Natural killer cell (primary cell): ENCODE data around the gene SLC37A2. TPM values are rescaled to one million over a fixed set of nuclear protein-coding genes. Genes with fewer than 3 reads are reported as not detected.
"Not testable (repeated sequence)": the region's sequence is repeated elsewhere in the genome, so short reads cannot be mapped to it uniquely, and the experiment has no call there.

Source experiments
- ATAC-seq, 3 donors: fragments of 150-1000 bp in 2 of 3; fragments of 200-7000 bp in 1 of 3; cut with Tn5 transposase; 1 replicate in 1 of 3; 2 replicates in 2 of 3; pipeline ENCODE4 v1.10.0; 2021; ENCODE audit warnings: mild to moderate bottlenecking in 2 of 3, moderate library complexity in 2 of 3
- DNase-seq, 2 donors: peaks; one replicate each; pipeline versions ENCODE4 v3.0.0 to v3.0.0-alpha.2; 2013 to 2021; ENCODE audit warnings: mixed read lengths in 1 of 2
- H3K27ac ChIP-seq: one replicate; pipeline ENCODE4 v1.5.1; 2013; ENCODE audit warnings: mild to moderate bottlenecking, low read length
- H3K27me3 ChIP-seq: one replicate; pipeline ENCODE4 v1.6.1; 2013; ENCODE audit warnings: low read length; ENCODE audit not compliant: control insufficient read depth, insufficient read depth
- H3K36me3 ChIP-seq: one replicate; pipeline ENCODE4 v1.6.1; 2013; ENCODE audit warnings: low read length; ENCODE audit not compliant: control insufficient read depth, insufficient read depth
- H3K4me1 ChIP-seq: one replicate; pipeline ENCODE4 v1.6.1; 2013; ENCODE audit warnings: low read length; ENCODE audit not compliant: control insufficient read depth, insufficient read depth
- H3K4me3 ChIP-seq: one replicate; pipeline ENCODE4 v1.5.1; 2013; ENCODE audit warnings: low read length
- H3K9me3 ChIP-seq: one replicate; pipeline ENCODE4 v1.6.1; 2013; ENCODE audit warnings: low read length; ENCODE audit not compliant: control insufficient read depth, insufficient read depth
- H3K27ac Mint-ChIP-seq, 2 donors: one replicate each; pipeline ENCODE4 v1.8.0; 2022; ENCODE audit warnings: mild to moderate bottlenecking in 2 of 2, mixed read lengths in 2 of 2, moderate library complexity in 1 of 2
- H3K27me3 Mint-ChIP-seq, 2 donors: one replicate each; pipeline ENCODE4 v1.8.0; 2022; ENCODE audit warnings: low read depth in 2 of 2, mixed read lengths in 2 of 2
- H3K36me3 Mint-ChIP-seq: one replicate; pipeline ENCODE4 v1.8.0; 2022; ENCODE audit warnings: mixed read lengths
- H3K4me1 Mint-ChIP-seq, 2 donors: one replicate each; pipeline ENCODE4 v1.8.0; 2022; ENCODE audit warnings: mixed read lengths in 2 of 2
- H3K4me3 Mint-ChIP-seq: one replicate; pipeline ENCODE4 v1.8.0; 2022; ENCODE audit warnings: mild to moderate bottlenecking, moderate library complexity, mixed read lengths
- H3K9me3 Mint-ChIP-seq, 2 donors: one replicate each; pipeline ENCODE4 v1.8.0; 2022; ENCODE audit warnings: mixed read lengths in 2 of 2
- CTCF ChIP-seq: fragments of 200-600 bp; IDR thresholded peaks from one replicate; pipeline ENCODE4 v1.8.0; 2022; ENCODE audit warnings: antibody characterized with exemption
- WGBS: methylation state at CpG from one replicate; pipeline ENCODE4 v1.1.7; 2013; ENCODE audit warnings: missing lambda C conversion rate; ENCODE audit not compliant: insufficient coverage; 5-methylcytosine and 5-hydroxymethylcytosine counted together
- intact Hi-C: fragments of 100-400 bp; cut with micrococcal nuclease; formaldehyde crosslinking; loops from one replicate; pipeline ENCODE4 v1.14.2; 2022
- total RNA-seq, 4 donors: library from RNA; stranded (reverse); fragments of 120-200 nt in 1 of 4; gene quantifications; one replicate each; pipeline versions ENCODE4 v1.2.3 to v1.2.4, GENCODE V29; 2013 to 2022

Gene SLC37A2
- total RNA-seq, 3 donors from 2014 or later (not counting 1 experiment from before 2014, with no cell fraction given), result 1.0 to 3.2 (median 1.8) TPM

- H3K27ac ChIP-seq, result no peak overlapping the region
- Mint-ChIP-seq H3K36me3 (no peaks in the 10 kb centered on the region), H3K9me3 (no peaks in the 10 kb centered on the region), H3K4me3 (no peak overlapping the region), H3K4me1 (no peaks in the 10 kb centered on the region), H3K27me3 (no peaks in the 10 kb centered on the region), H3K27ac (no peak overlapping the region)
- H3K4me3 ChIP-seq, result no peak overlapping the region
- no peaks in the 10 kb centered on the region for H3K4me1 ChIP-seq
- TF ChIP-seq CTCF, result no peak
- WGBS, result 82% methylated on average over 2 of the region's 2 CpGs
- ATAC-seq, result no peak
- H3K9me3 ChIP-seq, result no peaks in the 10 kb centered on the region
- H3K27me3 ChIP-seq, result no peaks in the 10 kb centered on the region
- DNase-seq, result no peak
- H3K36me3 ChIP-seq, result no peaks in the 10 kb centered on the region
- intact Hi-C loops, result no loop called here
Observed at GRCh38 chr11:125025968-125026367, 37.1 kb upstream of the SLC37A2 start.

GRCh38 chr11:125029431-125029830 is 33.7 kb upstream of the SLC37A2 start:
- H3K4me3 ChIP-seq, H3K36me3 ChIP-seq, H3K27me3 ChIP-seq, H3K27me3 Mint-ChIP-seq, H3K4me1 ChIP-seq, H3K9me3 ChIP-seq, H3K27ac ChIP-seq, ATAC-seq, H3K36me3 Mint-ChIP-seq, DNase-seq, H3K27ac Mint-ChIP-seq, H3K4me3 Mint-ChIP-seq, H3K9me3 Mint-ChIP-seq, H3K4me1 Mint-ChIP-seq, intact Hi-C loops: not testable (repeated sequence)
- WGBS, result 86% methylated on average over 1 of the region's 1 CpG

- Mint-ChIP-seq H3K9me3 (peaks cover 6 to 7% of the 10 kb centered on the region in 2 donors), H3K36me3 (peaks cover 18% of the 10 kb centered on the region), H3K27me3 (no peaks in the 10 kb centered on the region), H3K4me3 (no peak overlapping the region), H3K4me1 (no peaks in the 10 kb centered on the region), H3K27ac (no peak overlapping the region)
- intact Hi-C loops, result no loop called here
- Histone ChIP-seq H3K36me3 (no peaks in the 10 kb centered on the region), H3K9me3 (peaks cover 9% of the 10 kb centered on the region), H3K27ac (no peak overlapping the region), H3K27me3 (no peaks in the 10 kb centered on the region), H3K4me3 (no peak overlapping the region), H3K4me1 (no peaks in the 10 kb centered on the region)
- TF ChIP-seq CTCF, result no peak
- DNase-seq, result no peak
- WGBS, result 82% methylated on average over 1 of the region's 1 CpG
- no peak for ATAC-seq
Observed at GRCh38 chr11:125036933-125037332, 26.2 kb upstream of the SLC37A2 start.

- Mint-ChIP-seq H3K27me3 (no peaks in the 10 kb centered on the region), H3K36me3 (no peaks in the 10 kb centered on the region), H3K9me3 (no peaks in the 10 kb centered on the region), H3K27ac (no peak overlapping the region), H3K4me3 (no peak overlapping the region), H3K4me1 (peaks cover 0 to 5% of the 10 kb centered on the region in 2 donors)
- intact Hi-C loops, result no loop called here
- ATAC-seq, result no peak
- Histone ChIP-seq H3K27ac (no peak overlapping the region), H3K36me3 (no peaks in the 10 kb centered on the region), H3K4me1 (no peaks in the 10 kb centered on the region), H3K27me3 (no peaks in the 10 kb centered on the region), H3K4me3 (no peak overlapping the region), H3K9me3 (no peaks in the 10 kb centered on the region)
- 88% methylated on average over 4 of the region's 4 CpGs for WGBS
- DNase-seq, result no peak
- TF ChIP-seq CTCF, result no peak
Observed at GRCh38 chr11:125049164-125049792, 13.8 kb upstream of the SLC37A2 start.
